Fibroblast of villous mesenchyme (primary cell): Measurements from ENCODE around the gene PMM1. TPM values are rescaled to one million over a fixed set of nuclear protein-coding genes. Genes with fewer than 3 reads are reported as not detected.
"Not testable (repeated sequence)": the region's sequence is repeated elsewhere in the genome, so short reads cannot be mapped to it uniquely, and the experiment has no call there.

ENCODE experiments used
- DNase-seq: peaks from one replicate; pipeline ENCODE4 v3.0.0-alpha.2; 2010; ENCODE audit warnings: low read depth
- H3K4me3 ChIP-seq: 2 replicates; pipeline ENCODE4 v1.5.1; 2011; ENCODE audit warnings: low read depth, mild to moderate bottlenecking, low read length
- total RNA-seq: library from RNA; depleted of rRNA; stranded (reverse); fragments of >200 nt; gene quantifications from 2 replicates; pipeline ENCODE4 v1.2.3, GENCODE V29; 2012
- TF ChIP-seq, protein P1 (sequence below): IDR thresholded peaks from 2 replicates; pipeline ENCODE4 v1.5.1; 2012; ENCODE audit warnings: low read depth, mild to moderate bottlenecking, low read length; ENCODE audit not compliant: insufficient read depth

PMM1 gene
- total RNA-seq, 1 donor: 13.8 TPM

- no peak overlapping the region for H3K4me3 ChIP-seq
- TF ChIP-seq, protein P1, sequence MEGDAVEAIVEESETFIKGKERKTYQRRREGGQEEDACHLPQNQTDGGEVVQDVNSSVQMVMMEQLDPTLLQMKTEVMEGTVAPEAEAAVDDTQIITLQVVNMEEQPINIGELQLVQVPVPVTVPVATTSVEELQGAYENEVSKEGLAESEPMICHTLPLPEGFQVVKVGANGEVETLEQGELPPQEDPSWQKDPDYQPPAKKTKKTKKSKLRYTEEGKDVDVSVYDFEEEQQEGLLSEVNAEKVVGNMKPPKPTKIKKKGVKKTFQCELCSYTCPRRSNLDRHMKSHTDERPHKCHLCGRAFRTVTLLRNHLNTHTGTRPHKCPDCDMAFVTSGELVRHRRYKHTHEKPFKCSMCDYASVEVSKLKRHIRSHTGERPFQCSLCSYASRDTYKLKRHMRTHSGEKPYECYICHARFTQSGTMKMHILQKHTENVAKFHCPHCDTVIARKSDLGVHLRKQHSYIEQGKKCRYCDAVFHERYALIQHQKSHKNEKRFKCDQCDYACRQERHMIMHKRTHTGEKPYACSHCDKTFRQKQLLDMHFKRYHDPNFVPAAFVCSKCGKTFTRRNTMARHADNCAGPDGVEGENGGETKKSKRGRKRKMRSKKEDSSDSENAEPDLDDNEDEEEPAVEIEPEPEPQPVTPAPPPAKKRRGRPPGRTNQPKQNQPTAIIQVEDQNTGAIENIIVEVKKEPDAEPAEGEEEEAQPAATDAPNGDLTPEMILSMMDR: no peak
- DNase-seq: no peak
These were observed 16.0 kb downstream of the PMM1 start for GRCh38 chr22:41573677-41574076.

GRCh38 chr22:41572305-41572704, 17.3 kb downstream of the PMM1 start:
- not testable (repeated sequence) for DNase-seq, H3K4me3 ChIP-seq

GRCh38 chr22:41571786-41572185, 17.9 kb downstream of the PMM1 start:
- DNase-seq: no peak
- H3K4me3 ChIP-seq: no peak overlapping the region
- TF ChIP-seq, protein P1: no peak

- TF ChIP-seq, protein P1: no peak
- no peak for DNase-seq
- H3K4me3 ChIP-seq: no peak overlapping the region
These were observed 19.4 kb downstream of the PMM1 start for GRCh38 chr22:41570221-41570620.

DNA sequence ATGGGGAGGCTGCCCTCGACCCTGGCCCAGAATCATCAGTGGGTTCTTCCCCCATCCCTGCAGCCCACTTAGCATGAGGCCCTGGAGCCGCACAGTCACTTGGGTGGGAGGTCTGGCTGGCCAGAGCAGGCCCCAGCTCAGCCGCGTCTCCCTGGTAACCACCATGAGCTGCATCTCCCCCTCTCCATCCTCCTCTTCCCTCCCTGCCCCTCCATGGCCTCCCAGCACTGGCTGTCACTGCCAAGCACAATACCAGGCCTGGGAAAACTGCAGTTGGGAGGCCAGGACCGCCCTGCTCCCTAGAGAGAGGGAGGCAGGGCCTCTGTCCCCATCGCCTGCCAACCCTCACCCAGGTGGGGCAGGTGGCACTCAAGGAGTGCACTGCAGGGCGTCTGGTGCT, 20.8 kb downstream of the PMM1 start:
- no peak for DNase-seq
- no peak overlapping the region for H3K4me3 ChIP-seq
- TF ChIP-seq, protein P1: no peak

GRCh38 chr22:41567512-41567768, 22.2 kb downstream of the PMM1 start:
- no peak overlapping the region for H3K4me3 ChIP-seq
- DNase-seq: no peak
- TF ChIP-seq, protein P1: no peak

GRCh38 chr22:41565403-41566054, 24.1 kb downstream of the PMM1 start:
- TF ChIP-seq, protein P1: no peak
- no peak overlapping the region for H3K4me3 ChIP-seq
- peak; percentile 86 for DNase-seq

- no peak overlapping the region for H3K4me3 ChIP-seq
- peak; percentile 60 for DNase-seq
- TF ChIP-seq, protein P1: no peak
These were observed 25.1 kb downstream of the PMM1 start for GRCh38 chr22:41564563-41564962.
